GM12891 (cell line): ENCODE measurements around the gene ANKRD66.

ENCODE experiments used
- PAX5 ChIP-seq: IDR thresholded peaks from 2 replicates; pipeline ENCODE4 v1.6.1; 2011; ENCODE audit warnings: low read length, moderate library complexity, mild to moderate bottlenecking; ENCODE audit not compliant: insufficient read depth, severe bottlenecking
- POLR2A ChIP-seq: IDR thresholded peaks from 2 replicates; pipeline ENCODE4 v1.6.1; 2011; ENCODE audit warnings: low read depth, low read length, control low read depth
- POLR2AphosphoS5 ChIP-seq: IDR thresholded peaks from 2 replicates; pipeline ENCODE4 v1.6.1; 2011; ENCODE audit warnings: low read depth, low read length, control low read depth
- SPI1 ChIP-seq: IDR thresholded peaks from 2 replicates; pipeline ENCODE4 v1.6.1; 2011; ENCODE audit warnings: low read depth, low read length, control low read depth
- TAF1 ChIP-seq: IDR thresholded peaks from 2 replicates; pipeline ENCODE4 v1.6.1; 2011; ENCODE audit warnings: low read depth, low read length, control low read depth

GRCh38 chr6:46758960-46759753 lies 12.4 kb downstream of the ANKRD66 start:
- TF ChIP-seq SPI1 (no peak), TAF1 (no peak), POLR2A (no peak), POLR2AphosphoS5 (no peak), PAX5 (no peak)
